ENCODE results near the gene SALL1. TPM values are rescaled to one million over a fixed set of nuclear protein-coding genes. Genes with fewer than 3 reads are reported as not detected.

SALL1 gene
- total RNA-seq, 1 donor from 2014 or later, result 0.73 TPM

- Mint-ChIP-seq H3K9me3 (ENCODE audit: unreplicated experiment) (no peaks in the 10 kb centered on the region), H3K4me3 (ENCODE audit: unreplicated experiment) (no peak overlapping the region), H3K36me3 (ENCODE audit: unreplicated experiment) (no peaks in the 10 kb centered on the region), H3K27me3 (ENCODE audit: unreplicated experiment) (peaks cover 23% of the 10 kb centered on the region), H3K27ac (ENCODE audit: unreplicated experiment) (no peak overlapping the region), H3K4me1 (ENCODE audit: unreplicated experiment) (no peaks in the 10 kb centered on the region)
- DNase-seq (ENCODE audit: extremely low spot score, unreplicated experiment), result no peak
- no peak for TF ChIP-seq CTCF (IDR thresholded peaks at IDR 0.05)
Measured at GRCh38 chr16:51121850-51122249, 29.2 kb downstream of the SALL1 start.

- Mint-ChIP-seq H3K4me3 (ENCODE audit: unreplicated experiment) (no peak overlapping the region), H3K4me1 (ENCODE audit: unreplicated experiment) (no peaks in the 10 kb centered on the region), H3K27ac (ENCODE audit: unreplicated experiment) (no peak overlapping the region), H3K9me3 (ENCODE audit: unreplicated experiment) (no peaks in the 10 kb centered on the region), H3K36me3 (ENCODE audit: unreplicated experiment) (no peaks in the 10 kb centered on the region), H3K27me3 (ENCODE audit: unreplicated experiment) (peaks cover 26% of the 10 kb centered on the region)
- no peak for DNase-seq (ENCODE audit: extremely low spot score, unreplicated experiment)
- TF ChIP-seq CTCF (IDR thresholded peaks at IDR 0.05), result no peak
Measured at GRCh38 chr16:51120730-51121347, 30.2 kb downstream of the SALL1 start.

- TF ChIP-seq CTCF (IDR thresholded peaks at IDR 0.05), result no peak
Measured at GRCh38 chr16:51119973-51120729, 30.9 kb downstream of the SALL1 start.

GRCh38 chr16:51119556-51119955, 31.5 kb downstream of the SALL1 start:
- Mint-ChIP-seq H3K4me1 (ENCODE audit: unreplicated experiment) (no peaks in the 10 kb centered on the region), H3K9me3 (ENCODE audit: unreplicated experiment) (no peaks in the 10 kb centered on the region)
- no peak for DNase-seq (ENCODE audit: extremely low spot score, unreplicated experiment)

More at GRCh38 chr16:51119973-51120729, 30.9 kb downstream of the SALL1 start:
- H3K9me3 Mint-ChIP-seq (ENCODE audit: unreplicated experiment), result no peaks in the 10 kb centered on the region
- no peaks in the 10 kb centered on the region for H3K36me3 Mint-ChIP-seq (ENCODE audit: unreplicated experiment)
- H3K27ac Mint-ChIP-seq (ENCODE audit: unreplicated experiment), result no peak overlapping the region
- DNase-seq (ENCODE audit: extremely low spot score, unreplicated experiment), result no peak
- H3K4me1 Mint-ChIP-seq (ENCODE audit: unreplicated experiment), result no peaks in the 10 kb centered on the region
- H3K4me3 Mint-ChIP-seq (ENCODE audit: unreplicated experiment), result no peak overlapping the region
- peaks cover 29% of the 10 kb centered on the region for H3K27me3 Mint-ChIP-seq (ENCODE audit: unreplicated experiment)

More at GRCh38 chr16:51119556-51119955, 31.5 kb downstream of the SALL1 start:
- no peak overlapping the region for H3K4me3 Mint-ChIP-seq (ENCODE audit: unreplicated experiment)
- TF ChIP-seq CTCF (IDR thresholded peaks at IDR 0.05), result no peak
- H3K36me3 Mint-ChIP-seq (ENCODE audit: unreplicated experiment), result no peaks in the 10 kb centered on the region
- H3K27me3 Mint-ChIP-seq (ENCODE audit: unreplicated experiment), result peaks cover 33% of the 10 kb centered on the region
- no peak overlapping the region for H3K27ac Mint-ChIP-seq (ENCODE audit: unreplicated experiment)

Data from osteocyte (in vitro differentiated cells).